ENCODE data around the gene MSN. TPM values are rescaled to one million over a fixed set of nuclear protein-coding genes. Genes with fewer than 3 reads are reported as not detected.
A peak's percentile ranks its signal among the peaks of the same experiment; 100 is the strongest.
"Not testable (repeated sequence)": the region's sequence is repeated elsewhere in the genome, so short reads cannot be mapped to it uniquely, and the experiment has no call there.

MSN gene
- 96.0 TPM for polyA plus RNA-seq (2013, experiment 1 of 2)
- 95.2 TPM for polyA plus RNA-seq (2013, experiment 2 of 2)

GRCh38 chrX:65667503-65668376 is at the start of gene MSN:
Gene MSN, plus strand, starts transcription at chrX:65667654. Its CDS starts 188 bp downstream, at chrX:65667842.
- H3K36me3 ChIP-seq (replicated peaks in 1 of 2; ENCODE audit: control insufficient read depth in 2 of 2, insufficient read depth in 2 of 2, low read length in 2 of 2), result peaks cover 0 to 4% of the 10 kb centered on the region in 2 donors
- no peaks in the 10 kb centered on the region for H3K27me3 ChIP-seq (ENCODE audit: control insufficient read depth in 3 of 3, insufficient read depth in 3 of 3, low read depth in 1 of 3, low read length in 3 of 3)
- no CpG with 5 or more reads among the region's 56 CpGs for WGBS, 2 donors (ENCODE audit: extremely low coverage in 2 of 2, insufficient read length in 2 of 2, insufficient replicate concordance in 1 of 2)

DNA sequence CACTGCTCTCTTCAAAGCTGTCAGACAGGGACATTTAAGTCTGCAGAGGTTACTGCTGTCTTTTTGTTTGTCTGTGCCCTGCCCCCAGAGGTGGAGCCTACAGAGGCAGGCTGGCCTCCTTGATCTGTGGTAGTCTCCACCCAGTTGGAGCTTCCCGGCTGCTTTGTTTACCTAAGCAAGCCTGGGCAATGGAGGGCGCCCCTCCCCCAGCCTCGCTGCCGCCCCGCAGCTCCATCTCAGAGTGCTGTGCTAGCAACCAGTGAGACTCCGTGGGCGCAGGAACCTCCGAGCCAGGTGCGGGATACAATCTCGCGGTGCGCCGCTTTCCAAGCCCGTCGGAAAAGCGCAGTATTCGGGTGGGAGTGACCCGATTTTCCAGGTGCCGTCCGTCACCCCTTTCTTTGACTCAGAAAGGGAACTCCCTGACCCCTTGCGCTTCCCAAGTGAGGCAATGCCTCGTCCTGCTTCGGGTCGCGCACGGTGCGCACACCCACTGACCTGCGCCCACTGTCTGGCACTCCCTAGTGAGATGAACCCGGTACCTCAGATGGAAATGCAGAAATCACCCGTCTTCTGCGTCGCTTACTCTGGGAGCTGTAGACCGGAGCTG is 47.3 kb upstream of the MSN start:
- not testable (repeated sequence) for DNase-seq (ENCODE audit: low spot score)

More at GRCh38 chrX:65667503-65668376, at the start of gene MSN:
- peak within 1 kb of the TSS; percentile 53 for H3K4me2 ChIP-seq (ENCODE audit: insufficient read depth, low read length, poor library complexity, severe bottlenecking)
- peak within 1 kb of the TSS; percentile 84 for H3K9ac ChIP-seq (ENCODE audit: low read depth, low read length, poor library complexity)
- H4K91ac ChIP-seq (ENCODE audit: low read depth, low read length, poor library complexity), result peak within 1 kb of the TSS; percentile 43
- H2BK5ac ChIP-seq (ENCODE audit: low read length), result peak within 1 kb of the TSS; percentile 6
- peak within 1 kb of the TSS; percentile 83 for H3K18ac ChIP-seq (ENCODE audit: low read length)
- peak within 1 kb of the TSS; percentile 83 for H3K4me3 ChIP-seq (ENCODE audit: low read length in 2 of 2)
- no peak within 1 kb of the TSS for H3K4ac ChIP-seq (ENCODE audit: low read length)
- no peaks in the 10 kb centered on the region for H3K9me3 ChIP-seq (replicated peaks in 1 of 2; ENCODE audit: control insufficient read depth in 2 of 2, insufficient read depth in 1 of 2, low read depth in 1 of 2, low read length in 2 of 2)
- H3K14ac ChIP-seq (ENCODE audit: low read length), result peak within 1 kb of the TSS; percentile 47
- H4K8ac ChIP-seq (ENCODE audit: low read depth, low read length), result no peak within 1 kb of the TSS
- H3K4me1 ChIP-seq (ENCODE audit: control insufficient read depth in 2 of 2, insufficient read depth in 1 of 2, low read depth in 1 of 2, low read length in 2 of 2), result peaks cover 3 to 4% of the 10 kb centered on the region in 2 donors
- no peak within 1 kb of the TSS for H2BK12ac ChIP-seq (ENCODE audit: low read length)
- no peak within 1 kb of the TSS for H2BK15ac ChIP-seq (ENCODE audit: low read length)
- H3K27ac ChIP-seq (replicated peaks; ENCODE audit: low read length), result peak within 1 kb of the TSS; percentile 51
- H3K23ac ChIP-seq (ENCODE audit: low read depth, low read length, poor library complexity), result peak within 1 kb of the TSS; percentile 73
- H2BK120ac ChIP-seq (ENCODE audit: low read depth, low read length), result no peak within 1 kb of the TSS
- peak; percentile 23 for DNase-seq (ENCODE audit: low spot score)
- H2AK5ac ChIP-seq (ENCODE audit: low read depth, low read length), result peak within 1 kb of the TSS; percentile 8
- no peaks in the 10 kb centered on the region for H3K79me1 ChIP-seq (ENCODE audit: low read depth, low read length)
- peak within 1 kb of the TSS; percentile 81 for H2AFZ ChIP-seq (ENCODE audit: low read length)

DNA sequence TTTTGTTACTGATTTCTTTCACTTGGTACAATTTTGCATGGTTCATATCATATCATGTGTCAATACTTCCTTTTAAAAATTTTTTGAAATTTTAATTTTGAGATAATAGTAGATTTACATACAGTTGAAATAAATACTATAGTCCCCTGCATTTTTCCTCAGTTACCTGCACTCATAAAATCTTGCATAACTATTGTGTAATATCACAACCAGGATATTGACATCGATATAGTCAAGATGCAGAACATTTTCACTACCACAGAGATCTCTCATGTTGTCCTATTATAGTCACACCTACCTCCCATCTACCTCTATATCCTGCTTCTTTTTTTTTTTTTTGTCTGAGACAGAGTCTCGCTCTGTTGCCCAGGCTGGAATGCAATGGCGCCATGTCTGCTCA is 36.7 kb upstream of the MSN start:
- no peak overlapping the region for H4K8ac ChIP-seq (ENCODE audit: low read depth, low read length)
- H3K18ac ChIP-seq (ENCODE audit: low read length), result no peak overlapping the region
- no peak overlapping the region for H3K4me3 ChIP-seq (ENCODE audit: low read length in 2 of 2)
- no peak overlapping the region for H2BK12ac ChIP-seq (ENCODE audit: low read length)
- H3K23ac ChIP-seq (ENCODE audit: low read depth, low read length, poor library complexity), result no peak overlapping the region
- H3K36me3 ChIP-seq (replicated peaks in 1 of 2; ENCODE audit: control insufficient read depth in 2 of 2, insufficient read depth in 2 of 2, low read length in 2 of 2), result no peaks in the 10 kb centered on the region
- no peak overlapping the region for H2BK5ac ChIP-seq (ENCODE audit: low read length)
- no CpG with 5 or more reads among the region's 3 CpGs for WGBS, 2 donors (ENCODE audit: extremely low coverage in 2 of 2, insufficient read length in 2 of 2, insufficient replicate concordance in 1 of 2)
- H3K4me1 ChIP-seq (ENCODE audit: control insufficient read depth in 2 of 2, insufficient read depth in 1 of 2, low read depth in 1 of 2, low read length in 2 of 2), result no peaks in the 10 kb centered on the region
- H3K79me1 ChIP-seq (ENCODE audit: low read depth, low read length), result no peaks in the 10 kb centered on the region
- no peak for DNase-seq (ENCODE audit: low spot score)
- H2AK5ac ChIP-seq (ENCODE audit: low read depth, low read length), result no peak overlapping the region
- no peak overlapping the region for H3K27ac ChIP-seq (replicated peaks; ENCODE audit: low read length)
- H3K4ac ChIP-seq (ENCODE audit: low read length), result no peak overlapping the region
- no peaks in the 10 kb centered on the region for H3K27me3 ChIP-seq (ENCODE audit: control insufficient read depth in 3 of 3, insufficient read depth in 3 of 3, low read depth in 1 of 3, low read length in 3 of 3)
- H3K4me2 ChIP-seq (ENCODE audit: insufficient read depth, low read length, poor library complexity, severe bottlenecking), result no peak overlapping the region
- H2BK120ac ChIP-seq (ENCODE audit: low read depth, low read length), result no peak overlapping the region
- no peak overlapping the region for H3K14ac ChIP-seq (ENCODE audit: low read length)
- no peak overlapping the region for H4K91ac ChIP-seq (ENCODE audit: low read depth, low read length, poor library complexity)
- H2AFZ ChIP-seq (ENCODE audit: low read length), result no peak overlapping the region
- H2BK15ac ChIP-seq (ENCODE audit: low read length), result no peak overlapping the region
- no peak overlapping the region for H3K9ac ChIP-seq (ENCODE audit: low read depth, low read length, poor library complexity)
- no peaks in the 10 kb centered on the region for H3K9me3 ChIP-seq (replicated peaks in 1 of 2; ENCODE audit: control insufficient read depth in 2 of 2, insufficient read depth in 1 of 2, low read depth in 1 of 2, low read length in 2 of 2)

More for the DNA sequence above, 47.3 kb upstream of the MSN start:
- not testable (repeated sequence) for H3K23ac ChIP-seq (ENCODE audit: low read depth, low read length, poor library complexity); H3K4ac ChIP-seq (ENCODE audit: low read length); H4K91ac ChIP-seq (ENCODE audit: low read depth, low read length, poor library complexity); H2BK12ac ChIP-seq (ENCODE audit: low read length); H4K8ac ChIP-seq (ENCODE audit: low read depth, low read length); H3K4me1 ChIP-seq (ENCODE audit: control insufficient read depth in 2 of 2, insufficient read depth in 1 of 2, low read depth in 1 of 2, low read length in 2 of 2); H2BK5ac ChIP-seq (ENCODE audit: low read length); H3K79me1 ChIP-seq (ENCODE audit: low read depth, low read length); H2BK15ac ChIP-seq (ENCODE audit: low read length); H2BK120ac ChIP-seq (ENCODE audit: low read depth, low read length); H3K27me3 ChIP-seq (ENCODE audit: control insufficient read depth in 3 of 3, insufficient read depth in 3 of 3, low read depth in 1 of 3, low read length in 3 of 3); H3K9ac ChIP-seq (ENCODE audit: low read depth, low read length, poor library complexity); H3K4me3 ChIP-seq (ENCODE audit: low read length in 2 of 2); H3K9me3 ChIP-seq (replicated peaks in 1 of 2; ENCODE audit: control insufficient read depth in 2 of 2, insufficient read depth in 1 of 2, low read depth in 1 of 2, low read length in 2 of 2); H3K36me3 ChIP-seq (replicated peaks in 1 of 2; ENCODE audit: control insufficient read depth in 2 of 2, insufficient read depth in 2 of 2, low read length in 2 of 2); H3K27ac ChIP-seq (replicated peaks; ENCODE audit: low read length); H3K18ac ChIP-seq (ENCODE audit: low read length); H2AK5ac ChIP-seq (ENCODE audit: low read depth, low read length); H3K14ac ChIP-seq (ENCODE audit: low read length); H3K4me2 ChIP-seq (ENCODE audit: insufficient read depth, low read length, poor library complexity, severe bottlenecking)
- peak overlapping the region; percentile 35 for H2AFZ ChIP-seq (ENCODE audit: low read length)
- WGBS, 2 donors (ENCODE audit: extremely low coverage in 2 of 2, insufficient read length in 2 of 2, insufficient replicate concordance in 1 of 2), result no CpG with 5 or more reads among the region's 33 CpGs

DNA sequence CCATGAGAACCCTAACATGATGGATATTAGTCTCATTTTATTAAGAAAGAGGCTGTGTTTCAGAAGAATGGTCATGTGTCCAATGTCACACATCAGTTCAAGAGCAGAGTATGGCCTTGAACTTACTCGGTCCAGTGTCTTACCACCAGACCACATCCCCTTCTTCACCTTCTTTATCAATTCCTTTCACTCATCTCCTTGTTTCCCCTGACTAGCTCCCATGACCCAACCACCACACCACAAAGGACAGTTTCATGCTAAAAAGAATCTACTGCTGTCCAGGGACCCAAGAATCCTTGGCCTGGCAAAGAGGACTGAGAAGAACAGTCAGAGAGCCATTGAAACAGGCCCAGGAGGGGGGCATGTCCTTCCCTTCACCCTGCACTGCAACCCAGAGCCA is 33.6 kb upstream of the MSN start:
- Histone ChIP-seq H3K27ac (replicated peaks; ENCODE audit: low read length) (no peak overlapping the region), H3K18ac (ENCODE audit: low read length) (no peak overlapping the region), H2BK15ac (ENCODE audit: low read length) (no peak overlapping the region), H2BK120ac (ENCODE audit: low read depth, low read length) (no peak overlapping the region), H3K4me2 (ENCODE audit: insufficient read depth, low read length, poor library complexity, severe bottlenecking) (no peak overlapping the region), H3K9me3 (replicated peaks in 1 of 2; ENCODE audit: control insufficient read depth in 2 of 2, insufficient read depth in 1 of 2, low read depth in 1 of 2, low read length in 2 of 2) (no peaks in the 10 kb centered on the region), H3K79me1 (ENCODE audit: low read depth, low read length) (no peaks in the 10 kb centered on the region), H2AK5ac (ENCODE audit: low read depth, low read length) (no peak overlapping the region), H4K8ac (ENCODE audit: low read depth, low read length) (no peak overlapping the region), H3K4me3 (ENCODE audit: low read length in 2 of 2) (no peak overlapping the region), H3K4ac (ENCODE audit: low read length) (no peak overlapping the region), H3K4me1 (ENCODE audit: control insufficient read depth in 2 of 2, insufficient read depth in 1 of 2, low read depth in 1 of 2, low read length in 2 of 2) (no peaks in the 10 kb centered on the region), H3K27me3 (ENCODE audit: control insufficient read depth in 3 of 3, insufficient read depth in 3 of 3, low read depth in 1 of 3, low read length in 3 of 3) (no peaks in the 10 kb centered on the region), H3K23ac (ENCODE audit: low read depth, low read length, poor library complexity) (no peak overlapping the region), H2BK12ac (ENCODE audit: low read length) (no peak overlapping the region), H3K9ac (ENCODE audit: low read depth, low read length, poor library complexity) (no peak overlapping the region), H2BK5ac (ENCODE audit: low read length) (no peak overlapping the region), H2AFZ (ENCODE audit: low read length) (no peak overlapping the region), H3K14ac (ENCODE audit: low read length) (no peak overlapping the region), H3K36me3 (replicated peaks in 1 of 2; ENCODE audit: control insufficient read depth in 2 of 2, insufficient read depth in 2 of 2, low read length in 2 of 2) (no peaks in the 10 kb centered on the region), H4K91ac (ENCODE audit: low read depth, low read length, poor library complexity) (no peak overlapping the region)
- no CpG with 5 or more reads among the region's 1 CpG for WGBS, 2 donors (ENCODE audit: extremely low coverage in 2 of 2, insufficient read length in 2 of 2, insufficient replicate concordance in 1 of 2)
- no peak for DNase-seq (ENCODE audit: low spot score)

All from neuronal stem cell (in vitro differentiated cells).